Measurements from ENCODE around the gene CORO7. TPM values are rescaled to one million over a fixed set of nuclear protein-coding genes. Genes with fewer than 3 reads are reported as not detected.
A peak's percentile ranks its signal among the peaks of the same experiment; 100 is the strongest.

CORO7 gene
- total and polyA plus RNA-seq, 9 of the 15 experiments (the other 6 are each of a cell fraction or from before 2014, with no cell fraction given) = 0.45 to 77.2 (median 18.7) TPM

GRCh38 chr16:4318451-4318910 lies 97.9 kb downstream of the CORO7 start:
- ChIA-PET CTCF (ENCODE audit: low intra/inter-chr PET ratio) (no interaction called here), POLR2A (interaction anchor here (0.8 kb wide), 1 partner anchor 47 kb away, joined by 4 read pairs; no protein-coding TSS in a partner anchor)
- peaks cover 19% of the 10 kb centered on the region for H3K79me2 ChIP-seq (ENCODE audit: control insufficient read depth, insufficient read depth, low read length)
- intact Hi-C loops (cut with micrococcal nuclease) = no loop called here
- H3K4me2 ChIP-seq (ENCODE audit: insufficient read depth, low read length) = no peak overlapping the region
- WGBS (ENCODE audit: insufficient coverage, low coverage, missing lambda C conversion rate) = 57% methylated on average over 9 of the region's 13 CpGs
- DNase-seq (ENCODE audit: extremely low read depth in 1 of 4, low spot score in 3 of 4) (no peak), FAIRE-seq (no peak), ATAC-seq (no peak)
- in situ Hi-C loops (cut with MboI) = no loop called here
- no peaks in the 10 kb centered on the region for H3K27me3 ChIP-seq (ENCODE audit: control insufficient read depth in 2 of 2, insufficient read depth in 2 of 2, low read length in 2 of 2)
- TF ChIP-seq ETS2 (tag; IDR thresholded peaks at IDR 0.05; ENCODE audit: borderline replicate concordance, poor library complexity, severe bottlenecking) (no peak), ZEB2 (IDR thresholded peaks at IDR 0.05) (no peak), ARID1B (IDR thresholded peaks at IDR 0.05) (no peak), SNIP1 (IDR thresholded peaks at IDR 0.05; ENCODE audit: low read depth) (no peak), NBN (IDR thresholded peaks at IDR 0.05; ENCODE audit: low read depth) (no peak), TAL1 (IDR thresholded peaks at IDR 0.05) (no peak), ZNF263 (CRISPR knock-in tag; IDR thresholded peaks at IDR 0.05; ENCODE audit: borderline replicate concordance) (no peak), CBX1 (IDR thresholded peaks at IDR 0.05; ENCODE audit: low read depth) (no peak), ZNF146 (CRISPR knock-in tag; IDR thresholded peaks at IDR 0.05; ENCODE audit: unreplicated experiment) (no peak), KLF10 (CRISPR knock-in tag; IDR thresholded peaks at IDR 0.05) (no peak), LCOR (CRISPR knock-in tag; IDR thresholded peaks at IDR 0.05) (no peak), CBFA2T2 (conservative IDR thresholded peaks at IDR 0.05) (no peak)
- H3K9me1 ChIP-seq (ENCODE audit: control insufficient read depth, insufficient read depth, low read length) = no peaks in the 10 kb centered on the region
- BruUV-seq (replicated peaks) = no TSS peak
- H2AFZ ChIP-seq (ENCODE audit: low read depth, low read length) = no peak overlapping the region
- H4K20me1 ChIP-seq (replicated peaks; ENCODE audit: control insufficient read depth, insufficient read depth, low read length) = peaks cover 3% of the 10 kb centered on the region
- no peak overlapping the region for H3K27ac ChIP-seq (ENCODE audit: extremely low read depth, low read depth, low read length)
- no peak overlapping the region for H3K4me3 ChIP-seq
- no peaks in the 10 kb centered on the region for H3K36me3 ChIP-seq (ENCODE audit: control insufficient read depth, insufficient read depth, low read length)
- peak overlapping the region in 1 of 2 experiments; percentile 40; a peak in 1 of 4 replicates for H3K9ac ChIP-seq (ENCODE audit: insufficient read depth in 1 of 2, low read depth in 2 of 2, low read length in 2 of 2)
- H3K4me1 ChIP-seq (replicated peaks in 1 of 2; ENCODE audit: control insufficient read depth in 2 of 2, insufficient read depth in 2 of 2, low read length in 2 of 2) = peaks cover 3 to 80% of the 10 kb centered on the region in 2 experiments; a peak in 3 of 5 replicates
- no peaks in the 10 kb centered on the region for H3K9me3 ChIP-seq (replicated peaks; ENCODE audit: control insufficient read depth, insufficient read depth, low read depth, low read length)

Data from K562 (cell line).